Panc1 (cell line): ENCODE data around the gene RAB3B. TPM values are rescaled to one million over a fixed set of nuclear protein-coding genes. Genes with fewer than 3 reads are reported as not detected.

Experiments used
- ATAC-seq: fragments of 200-7000 bp; cut with Tn5 transposase; 2 replicates; pipeline ENCODE4 v1.9.1; 2020; ENCODE audit warnings: mild to moderate bottlenecking, moderate library complexity
- BruUV-seq: library from RNA; stranded (reverse); fragments of 400-500 nt; replicated peaks from 2 replicates; lab custom pipeline; 2021; lab: Mats Ljungman, UMichigan
- CTCF ChIA-PET: fragments of 300-600 bp; sonication (Branson Sonifier 250); formaldehyde crosslinking; loops from one replicate; lab custom pipeline; 2022; ENCODE audit warnings: antibody characterized with exemption; lab: Charles Lee
- POLR2A ChIA-PET: fragments of 300-600 bp; sonication (Branson Sonifier 250); formaldehyde crosslinking; loops from one replicate; lab custom pipeline; 2022; ENCODE audit warnings: antibody characterized with exemption; lab: Charles Lee
- DNase-seq: peaks from one replicate; pipeline ENCODE4 v3.0.0-alpha.2; 2010; ENCODE audit warnings: low read depth, low spot score
- H3K27ac ChIP-seq: 2 replicates; pipeline ENCODE4 v1.5.1; 2011; ENCODE audit warnings: mild to moderate bottlenecking, low read length, inconsistent platforms
- H3K27me3 ChIP-seq: fragments of 200-500 bp; sonication (Bioruptor generic); 2 replicates; pipeline ENCODE4 v1.6.0; 2014; ENCODE audit warnings: low read length, inconsistent platforms; ENCODE audit not compliant: control insufficient read depth, insufficient read depth
- H3K36me3 ChIP-seq: fragments of 200-500 bp; sonication (Bioruptor generic); 2 replicates; pipeline ENCODE4 v1.5.1; 2014; ENCODE audit warnings: inconsistent platforms, mild to moderate bottlenecking, low read length, moderate library complexity; ENCODE audit not compliant: control insufficient read depth, insufficient read depth
- H3K4me1 ChIP-seq: 2 replicates; pipeline ENCODE4 v1.5.1; 2011; ENCODE audit warnings: inconsistent platforms, mild to moderate bottlenecking, low read length, moderate library complexity; ENCODE audit not compliant: control insufficient read depth, insufficient read depth
- H3K4me3 ChIP-seq, 2 experiments: 2 replicates each; pipeline ENCODE4 v1.5.1; 2011 to 2012; ENCODE audit warnings: low read depth in 2 of 2, low read length in 2 of 2, mild to moderate bottlenecking in 2 of 2, inconsistent platforms in 1 of 2, moderate library complexity in 1 of 2
- H3K9me3 ChIP-seq: fragments of 200-500 bp; sonication (Bioruptor generic); 2 replicates; pipeline ENCODE4 v1.5.1; 2014; ENCODE audit warnings: low read depth, mild to moderate bottlenecking, inconsistent platforms, low read length, moderate library complexity; ENCODE audit not compliant: control insufficient read depth, insufficient read depth
- CTCF ChIP-seq: fragments of 450-650 bp; IDR thresholded peaks from 2 replicates; pipeline ENCODE4 v1.5.1; 2017; ENCODE audit warnings: mild to moderate bottlenecking
- POLR2AphosphoS5 ChIP-seq: IDR thresholded peaks from 2 replicates; pipeline ENCODE4 v1.6.1; 2012; ENCODE audit warnings: mild to moderate bottlenecking, low read depth, low read length, moderate library complexity
- REST ChIP-seq, 2 experiments: IDR thresholded peaks; 2 replicates each; pipeline ENCODE4 v1.6.1; 2011 to 2012; ENCODE audit warnings: low read depth in 2 of 2, control low read depth in 1 of 2, low read length in 1 of 2, mild to moderate bottlenecking in 1 of 2, moderate library complexity in 1 of 2; ENCODE audit not compliant: insufficient read depth in 1 of 2
- SIN3A ChIP-seq: IDR thresholded peaks from 2 replicates; pipeline ENCODE4 v1.6.1; 2012; ENCODE audit warnings: low read depth, mild to moderate bottlenecking, low read length, moderate library complexity, borderline replicate concordance; ENCODE audit not compliant: insufficient read depth
- TCF7L2 ChIP-seq: IDR thresholded peaks from 2 replicates; pipeline ENCODE4 v1.6.1; 2011; ENCODE audit warnings: mild to moderate bottlenecking, low read depth, low read length, inconsistent platforms
- in situ Hi-C: cut with HindIII; loops from 2 replicates; pipeline ENCODE4 v1.10.0; 2016; ENCODE audit warnings: low sequenced_read_pairs, low pct_unique_long_range_greater_than_20kb
- intact Hi-C: fragments of 100-400 bp; cut with micrococcal nuclease; formaldehyde crosslinking; loops from one replicate; pipeline ENCODE4 v1.10.0; 2022; ENCODE audit not compliant: unreplicated experiment
- total RNA-seq: library from RNA; stranded (reverse); gene quantifications from one replicate; pipeline ENCODE4 v1.2.1, GENCODE V29; 2021; ENCODE audit not compliant: unreplicated experiment

Gene RAB3B
- total RNA-seq, 1 experiment from 2014 or later: 1.2 TPM

- no TSS peak for BruUV-seq
- no peak for TF ChIP-seq POLR2AphosphoS5
- no peak overlapping the region for H3K4me3 ChIP-seq
- intact Hi-C loops: no loop called here
- in situ Hi-C loops: no loop called here
- ChIA-PET CTCF (no interaction called here), POLR2A (no interaction called here)
- no peaks in the 10 kb centered on the region for H3K36me3 ChIP-seq
- no peak for DNase-seq
- H3K4me1 ChIP-seq: no peaks in the 10 kb centered on the region
- ATAC-seq: no peak
- no peak overlapping the region for H3K27ac ChIP-seq
- H3K27me3 ChIP-seq: no peaks in the 10 kb centered on the region
- H3K9me3 ChIP-seq: no peaks in the 10 kb centered on the region
These were observed 32.9 kb downstream of the RAB3B start for GRCh38 chr1:51957618-51958017.

GRCh38 chr1:51956528-51957509 is 33.7 kb downstream of the RAB3B start:
- ChIA-PET CTCF (interaction anchor here (0.6 kb wide), 1 partner anchor 1527 kb away, joined by 3 read pairs; no protein-coding TSS in a partner anchor), POLR2A (no interaction called here)
- Histone ChIP-seq H3K4me1 (no peaks in the 10 kb centered on the region), H3K36me3 (no peaks in the 10 kb centered on the region), H3K4me3 (no peak overlapping the region), H3K9me3 (no peaks in the 10 kb centered on the region), H3K27me3 (no peaks in the 10 kb centered on the region), H3K27ac (no peak overlapping the region)
- intact Hi-C loops (no loop called here), in situ Hi-C loops (no loop called here)
- DNase-seq: no peak
- TF ChIP-seq TCF7L2 (no peak), REST (IDR thresholded peaks at IDR 0.05; ENCODE audit: insufficient read depth in 1 of 2, low read depth in 2 of 2, low read length in 1 of 2) (no peak), POLR2AphosphoS5 (no peak), SIN3A (no peak), CTCF (no peak)
- no peak for ATAC-seq
- BruUV-seq: no TSS peak
